Epithelial cell of proximal tubule (primary cell): ENCODE results near the gene PRSS21. TPM values are rescaled to one million over a fixed set of nuclear protein-coding genes. Genes with fewer than 3 reads are reported as not detected.

Experiments
- DNase-seq: peaks from one replicate; pipeline ENCODE4 v3.0.0-alpha.2; 2011; ENCODE audit warnings: low read depth
- H3K4me3 ChIP-seq: 2 replicates; pipeline ENCODE4 v1.5.1; 2011; ENCODE audit warnings: low read depth, mild to moderate bottlenecking, low read length
- CTCF ChIP-seq: conservative IDR thresholded peaks from 2 replicates; pipeline ENCODE4 v1.5.1; 2012; ENCODE audit warnings: low read depth, mild to moderate bottlenecking, low read length
- total RNA-seq: library from RNA; depleted of rRNA; stranded (reverse); fragments of >200 nt; gene quantifications from 2 replicates; pipeline ENCODE4 v1.2.3, GENCODE V29; 2015

PRSS21 gene
- total RNA-seq, 1 donor from 2014 or later: 4.6 TPM

DNA sequence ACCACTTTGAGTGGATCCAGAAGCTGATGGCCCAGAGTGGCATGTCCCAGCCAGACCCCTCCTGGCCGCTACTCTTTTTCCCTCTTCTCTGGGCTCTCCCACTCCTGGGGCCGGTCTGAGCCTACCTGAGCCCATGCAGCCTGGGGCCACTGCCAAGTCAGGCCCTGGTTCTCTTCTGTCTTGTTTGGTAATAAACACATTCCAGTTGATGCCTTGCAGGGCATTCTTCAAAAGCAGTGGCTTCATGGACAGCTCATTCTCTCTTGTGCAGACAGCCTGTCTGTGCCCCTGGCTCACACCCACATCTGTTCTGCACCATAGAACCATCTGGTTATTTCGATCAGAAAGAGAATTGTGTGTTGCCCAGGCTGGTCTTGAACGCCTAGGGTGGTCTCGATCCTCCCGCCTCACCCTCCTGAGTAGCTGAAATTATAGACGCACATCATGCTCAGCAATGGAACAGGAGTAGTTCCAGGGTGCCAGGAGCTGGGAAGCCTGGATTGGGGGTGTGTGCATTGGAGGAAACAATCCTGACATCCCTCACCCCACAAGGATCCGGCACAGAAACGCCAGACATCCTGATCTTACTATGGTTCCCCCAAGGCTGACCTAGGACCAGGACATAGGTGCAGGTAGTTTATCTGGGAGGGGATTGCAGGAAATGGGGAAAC is 4.6 kb downstream of the PRSS21 start:
- no peak for DNase-seq
- no peak overlapping the region for H3K4me3 ChIP-seq
- no peak for TF ChIP-seq CTCF

GRCh38 chr16:2822158-2822495 is 5.1 kb downstream of the PRSS21 start:
- TF ChIP-seq CTCF: no peak
- DNase-seq: no peak
- H3K4me3 ChIP-seq: no peak overlapping the region

DNA sequence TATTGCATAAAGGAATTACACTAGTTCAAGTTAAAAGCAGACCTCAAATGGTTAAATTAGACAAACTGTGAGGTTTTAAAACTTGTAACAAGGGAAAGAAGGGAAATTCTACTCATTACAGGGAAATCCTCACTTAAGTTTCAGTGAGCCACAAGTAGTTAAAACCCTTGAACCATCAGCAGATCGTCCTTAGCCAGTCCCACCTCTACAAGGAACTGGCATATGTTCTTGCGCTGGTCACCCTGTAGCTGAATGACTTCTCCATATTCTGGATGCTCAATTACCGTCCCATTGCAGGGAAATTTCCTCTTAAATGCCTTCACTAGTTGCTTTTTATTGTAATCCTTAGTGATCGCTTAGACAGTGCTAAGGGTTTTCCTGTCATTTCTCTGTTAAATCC is 5.5 kb downstream of the PRSS21 start:
- no peak for TF ChIP-seq CTCF
- H3K4me3 ChIP-seq: no peak overlapping the region
- no peak for DNase-seq

GRCh38 chr16:2824626-2825025 is 7.6 kb downstream of the PRSS21 start:
- no peak for TF ChIP-seq CTCF
- DNase-seq: no peak
- no peak overlapping the region for H3K4me3 ChIP-seq

DNA sequence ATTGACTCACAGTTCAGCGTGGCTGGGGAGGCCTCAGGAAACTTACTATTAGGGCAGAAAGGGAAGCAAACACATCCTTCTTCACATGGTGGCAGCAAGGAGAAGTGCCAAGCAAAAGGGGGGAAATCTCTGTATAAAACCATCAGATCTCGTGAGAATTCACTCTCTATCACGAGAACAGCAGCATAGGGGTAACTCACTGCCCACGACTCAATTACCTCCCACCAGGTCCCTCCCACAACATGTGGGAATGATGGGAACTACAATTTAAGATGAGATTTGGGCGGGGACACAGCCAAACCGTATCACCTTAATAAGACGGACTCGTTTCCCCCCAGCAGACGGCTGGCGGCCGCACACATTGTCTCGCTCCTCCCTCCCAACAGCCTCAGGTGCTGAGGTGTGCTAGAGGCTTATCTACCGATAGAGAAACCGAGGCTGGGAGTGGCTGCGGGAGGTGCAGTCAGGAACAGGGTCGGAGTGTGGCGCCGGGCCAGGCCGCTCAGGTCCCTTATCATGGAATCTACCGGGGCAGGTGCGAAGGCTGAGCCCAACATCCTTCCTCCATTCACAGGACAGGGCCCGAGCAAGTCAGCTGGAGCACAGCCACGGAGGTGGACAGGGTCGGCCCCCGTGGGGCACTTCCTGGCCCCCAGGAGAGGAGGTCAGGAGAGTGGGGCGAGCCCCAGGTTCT is 8.2 kb downstream of the PRSS21 start:
- H3K4me3 ChIP-seq: no peak overlapping the region
- no peak for DNase-seq
- TF ChIP-seq CTCF: no peak

- no peak for DNase-seq
- H3K4me3 ChIP-seq: no peak overlapping the region
- TF ChIP-seq CTCF: no peak
Measured at GRCh38 chr16:2825906-2826305, 8.9 kb downstream of the PRSS21 start.
